GM21825 (cell line): ENCODE data around the gene PPFIA4.

Source experiments
- ATAC-seq: cut with Tn5 transposase; IDR thresholded peaks from one replicate; pipeline ENCODE4 v1.9.1; 2021; ENCODE audit warnings: mild to moderate bottlenecking, moderate library complexity; ENCODE audit not compliant: unreplicated experiment

PPFIA4 gene

GRCh38 chr1:203081465-203082230 is 55.4 kb downstream of the PPFIA4 start:
- ATAC-seq = no peak

GRCh38 chr1:203082231-203082505 is 55.9 kb downstream of the PPFIA4 start:
- ATAC-seq = no peak

- no peak for ATAC-seq
Observed at GRCh38 chr1:203082571-203083462, 56.5 kb downstream of the PPFIA4 start.

- no peak for ATAC-seq
Observed at GRCh38 chr1:203083463-203083921, 57.2 kb downstream of the PPFIA4 start.

GRCh38 chr1:203084588-203085527 is 58.6 kb downstream of the PPFIA4 start:
- ATAC-seq = no peak

DNA sequence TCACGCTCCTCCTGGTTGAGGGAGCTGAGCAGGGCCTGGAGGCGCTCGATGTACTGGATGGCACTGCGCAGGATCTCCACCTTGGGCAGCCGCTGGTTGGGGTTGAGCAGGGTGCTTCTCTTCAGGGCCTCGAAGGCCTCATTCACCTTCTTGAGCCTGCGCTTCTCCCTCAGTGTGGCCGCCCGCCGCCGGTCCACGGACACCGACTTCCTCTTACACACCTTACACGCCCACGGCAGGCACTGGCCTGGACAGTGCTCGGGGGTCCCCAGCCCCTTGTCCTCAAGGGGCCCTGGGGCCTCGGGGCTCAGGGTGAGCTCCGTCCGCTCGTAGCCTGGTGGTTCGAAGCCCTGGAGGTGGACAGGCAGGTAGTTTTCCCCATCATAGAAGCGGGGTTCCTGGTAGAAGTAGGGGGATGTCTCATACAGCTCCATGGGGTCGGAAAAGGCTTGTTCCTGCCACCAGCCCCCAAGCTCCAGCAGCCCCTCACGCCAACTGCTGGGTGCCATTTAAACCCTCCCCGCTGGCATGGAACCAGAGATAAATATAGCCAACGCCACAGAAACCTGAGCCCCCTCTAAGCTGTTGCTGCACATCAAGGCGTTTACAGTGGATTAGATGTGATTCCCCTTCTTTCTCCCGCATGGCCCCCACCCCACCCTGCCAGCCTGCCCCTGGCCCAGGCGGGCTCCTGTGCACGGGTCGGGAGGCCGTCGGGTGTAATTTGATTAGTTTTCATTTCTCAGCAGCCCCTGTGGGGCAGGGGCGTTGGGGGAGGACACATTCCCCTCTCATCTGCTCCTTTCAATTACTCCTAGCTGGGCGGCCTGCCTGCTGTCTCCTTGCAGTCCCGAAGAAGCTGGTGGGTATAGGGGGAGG is 59.5 kb downstream of the PPFIA4 start, which contains the start of gene MYOG:
MYOG (minus strand) TSS at position 485 of the 879 bp plus-strand sequence; CDS start at position 434, 51 bp downstream.
- no peak for ATAC-seq

DNA sequence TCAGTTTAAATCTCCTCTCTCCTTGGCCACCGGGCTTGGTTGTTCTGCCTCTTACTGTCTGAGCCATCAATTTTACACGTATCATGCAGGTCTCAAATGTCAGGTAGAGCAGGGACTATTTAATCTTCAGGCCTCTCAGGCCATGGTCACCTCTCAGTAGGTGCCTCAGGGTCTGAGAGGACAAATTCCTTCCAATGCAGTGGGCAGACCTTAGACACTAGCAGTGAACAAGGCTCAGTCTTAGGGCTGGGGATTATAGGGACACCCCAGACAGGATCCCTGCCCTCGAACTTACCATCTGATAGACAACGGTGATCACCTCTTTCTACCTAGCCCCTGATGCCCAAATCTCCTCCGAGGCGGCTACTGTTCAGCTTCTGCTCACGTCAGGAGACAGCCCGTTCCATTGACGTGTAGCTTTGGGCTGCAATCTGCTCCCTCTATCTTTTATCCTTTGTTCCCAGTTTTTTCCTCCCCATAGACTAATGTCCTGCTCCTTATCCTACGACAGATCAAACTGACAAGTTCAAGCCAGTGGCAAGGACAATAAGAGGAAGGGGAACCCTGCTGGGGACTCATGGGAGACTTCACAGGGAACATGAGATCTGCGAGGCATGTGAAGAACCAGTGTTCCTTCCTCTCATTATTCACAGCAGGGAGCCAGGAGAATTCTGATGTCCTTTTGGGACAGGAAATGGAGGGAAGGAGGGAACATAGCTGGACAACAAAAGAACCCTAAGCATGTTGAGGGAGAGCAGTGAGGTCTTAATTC is 60.9 kb downstream of the PPFIA4 start:
- no peak for ATAC-seq

GRCh38 chr1:203088441-203088840 is 62.1 kb downstream of the PPFIA4 start:
- ATAC-seq = no peak

GRCh38 chr1:203089001-203089650 is 62.8 kb downstream of the PPFIA4 start:
- ATAC-seq = no peak

GRCh38 chr1:203089651-203090045 is 63.4 kb downstream of the PPFIA4 start:
- ATAC-seq = no peak

GRCh38 chr1:203090421-203091198 is 64.3 kb downstream of the PPFIA4 start:
- no peak for ATAC-seq

DNA sequence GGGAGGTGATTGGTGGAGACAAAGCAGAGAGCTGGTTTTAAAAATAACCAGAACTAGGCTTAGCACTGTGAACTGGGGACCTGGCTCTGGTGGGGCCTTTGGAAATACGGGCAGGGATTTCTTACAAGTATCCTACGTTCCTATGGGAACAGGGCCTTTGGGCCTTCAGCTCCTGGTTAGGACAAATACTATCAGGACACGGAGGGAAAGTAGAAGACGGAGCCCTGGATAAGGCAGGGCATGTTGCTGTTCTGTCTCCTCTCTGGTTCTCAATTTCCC is 64.8 kb downstream of the PPFIA4 start:
- ATAC-seq = no peak

GRCh38 chr1:203091761-203092330 is 65.6 kb downstream of the PPFIA4 start:
- no peak for ATAC-seq

DNA sequence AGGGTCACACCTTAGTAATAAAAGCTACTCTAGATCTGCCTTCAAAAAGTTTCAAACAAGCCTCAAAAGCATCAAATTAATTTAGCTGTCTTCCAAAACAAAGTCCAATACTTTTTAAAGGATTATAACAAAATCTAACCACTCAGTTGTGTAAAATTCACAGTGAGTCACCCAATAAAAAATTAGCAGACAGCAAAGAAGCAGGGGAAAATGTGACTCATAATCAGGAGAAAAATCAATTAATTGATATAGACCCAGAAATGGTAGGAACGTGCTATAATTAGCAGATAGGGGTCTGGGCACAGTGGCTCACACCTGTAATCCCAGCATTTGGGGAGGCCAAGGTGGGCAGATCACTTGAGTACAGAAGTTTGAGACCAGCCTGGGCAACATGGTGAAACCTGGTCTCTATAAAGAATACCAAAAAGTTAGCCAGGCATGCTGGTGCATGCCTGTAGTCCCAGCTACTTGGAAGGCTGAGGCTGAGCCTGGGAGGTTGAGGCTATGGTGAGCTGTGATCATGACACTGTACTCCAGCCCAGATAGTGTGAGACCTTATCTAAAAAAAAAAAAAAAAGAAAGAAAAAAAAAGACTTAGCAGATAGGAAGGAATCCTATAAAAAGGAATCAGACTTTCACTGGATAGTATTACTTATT is 67.6 kb downstream of the PPFIA4 start:
- no peak for ATAC-seq

GRCh38 chr1:203095061-203095690 is 68.9 kb downstream of the PPFIA4 start:
- no peak for ATAC-seq

DNA sequence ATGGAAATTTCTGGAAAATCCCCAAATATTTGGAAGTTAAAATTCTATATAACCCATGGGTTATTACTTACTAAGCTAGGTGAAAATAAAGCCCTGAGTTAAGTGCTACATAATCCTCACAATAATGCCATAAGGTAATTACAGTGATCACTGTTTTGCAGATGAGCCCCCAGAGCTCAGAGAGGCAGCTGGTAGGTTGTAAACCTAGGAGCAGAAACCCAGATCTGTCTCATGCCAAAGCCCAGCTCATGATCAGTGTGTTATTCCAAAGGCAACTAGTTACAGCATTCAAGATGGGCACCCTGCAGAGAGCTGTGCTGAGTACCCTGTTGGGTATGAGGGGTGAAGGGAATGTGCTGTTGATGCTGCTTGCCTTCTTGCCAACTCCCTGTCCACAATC is 70.3 kb downstream of the PPFIA4 start:
- ATAC-seq = no peak

DNA sequence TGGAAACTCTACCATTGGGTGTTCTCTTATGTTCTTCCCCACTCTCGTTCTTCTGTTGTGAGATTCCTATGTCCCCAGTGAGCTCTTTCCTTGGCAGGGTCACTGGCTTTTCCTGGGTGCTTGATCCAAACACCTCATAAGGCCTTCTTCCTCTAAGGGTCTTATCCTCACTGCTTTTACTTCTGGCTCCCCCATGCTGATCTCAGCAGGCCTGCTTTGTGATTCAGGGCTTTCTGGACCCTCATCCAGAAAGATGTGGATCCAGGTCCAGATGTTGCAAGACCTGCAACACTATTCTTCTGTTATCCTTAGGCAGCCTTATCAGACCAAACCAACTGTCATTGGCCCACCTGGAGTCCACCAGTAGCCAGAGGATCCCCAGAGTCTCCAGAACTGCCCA is 70.7 kb downstream of the PPFIA4 start:
- no peak for ATAC-seq
